RCC 7860 (cell line): ENCODE data around the gene PGBD4.
A peak's percentile ranks its signal among the peaks of the same experiment; 100 is the strongest.

ENCODE experiments used
- DNase-seq: peaks from one replicate; pipeline ENCODE4 v3.0.0-alpha.2; 2015; ENCODE audit warnings: low spot score
- FAIRE-seq: peaks from 2 replicates; lab custom pipeline; 2012; peaks lifted over from hg19 to GRCh38; lab: Jason Lieb, UNC

The PGBD4 gene

DNA sequence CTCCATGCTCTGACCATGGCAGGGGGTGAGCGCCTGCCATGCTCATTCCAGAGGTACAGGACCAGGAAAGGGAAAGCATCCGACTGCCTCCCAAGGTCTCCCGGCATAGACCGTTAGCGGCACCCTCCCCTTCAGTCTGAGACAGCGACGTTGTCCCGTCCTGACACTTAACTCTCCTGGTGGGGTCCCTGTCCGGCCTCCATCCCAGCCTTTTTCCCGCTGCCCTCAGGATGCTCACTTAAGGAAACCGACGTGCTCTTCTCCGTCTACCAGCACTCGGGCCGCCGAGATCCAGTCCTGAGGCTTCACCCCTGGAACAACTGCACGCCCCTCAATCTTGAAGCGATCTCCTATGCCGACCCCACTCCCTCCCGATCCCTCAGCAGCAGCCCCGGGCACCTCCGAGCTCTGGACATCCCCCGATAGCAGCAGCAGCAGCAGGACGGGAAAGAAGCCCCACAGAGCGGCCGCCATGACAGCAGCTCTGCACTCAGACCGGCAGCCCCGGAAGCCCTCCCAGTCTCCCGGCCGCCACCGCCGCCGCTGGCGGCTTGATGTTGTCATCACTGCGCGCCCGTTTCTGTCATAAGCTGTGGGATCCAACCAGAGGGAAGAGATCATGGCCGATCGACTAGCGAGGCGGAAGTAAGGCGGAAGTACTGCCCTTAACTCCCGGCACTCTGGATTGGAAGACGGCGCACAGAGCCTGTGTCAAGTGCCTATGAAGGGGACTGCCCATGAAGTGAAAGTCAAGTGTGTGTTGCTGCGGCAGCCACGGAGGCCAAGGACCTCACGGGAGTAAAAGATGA is at the start of gene PGBD4, which contains the start of gene EMC7:
PGBD4 (plus strand) TSS at position 718 of the 809 bp plus-strand sequence. CDS start 449 bp downstream, outside the sequence.
EMC7 (minus strand) TSS at position 497 of the 809 bp plus-strand sequence; CDS start at position 474, 23 bp downstream.
- DNase-seq (peak; percentile 96), FAIRE-seq (peak; percentile 77)

DNA sequence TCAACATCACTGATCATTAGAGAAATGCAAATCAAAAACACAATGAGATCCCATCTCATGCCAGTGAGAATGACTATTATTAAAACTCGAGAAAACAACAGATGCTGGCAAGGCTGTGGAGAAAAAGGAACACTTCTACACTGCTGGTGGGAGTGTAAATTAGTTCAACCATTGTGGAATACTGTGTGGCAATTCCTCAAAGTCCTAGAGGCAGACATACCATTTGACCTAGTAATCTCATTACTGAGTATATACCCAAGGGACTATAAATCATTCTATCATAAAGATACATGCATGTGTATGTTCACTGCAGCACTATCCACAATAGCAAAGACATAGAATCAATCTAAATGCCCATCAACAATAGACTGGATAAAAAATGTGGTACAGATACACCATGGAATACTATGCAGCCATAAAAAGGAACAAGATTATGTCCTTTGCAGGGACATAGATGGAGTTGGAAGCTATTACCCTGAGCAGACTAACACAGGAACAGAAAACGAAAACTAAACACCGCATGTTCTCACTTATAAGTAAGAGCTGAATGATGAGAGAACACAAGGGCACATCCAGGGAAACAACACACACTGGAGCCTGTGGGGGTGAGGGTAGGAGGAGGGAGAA is 47.7 kb upstream of the PGBD4 start:
- DNase-seq = no peak
- FAIRE-seq = no peak

DNA sequence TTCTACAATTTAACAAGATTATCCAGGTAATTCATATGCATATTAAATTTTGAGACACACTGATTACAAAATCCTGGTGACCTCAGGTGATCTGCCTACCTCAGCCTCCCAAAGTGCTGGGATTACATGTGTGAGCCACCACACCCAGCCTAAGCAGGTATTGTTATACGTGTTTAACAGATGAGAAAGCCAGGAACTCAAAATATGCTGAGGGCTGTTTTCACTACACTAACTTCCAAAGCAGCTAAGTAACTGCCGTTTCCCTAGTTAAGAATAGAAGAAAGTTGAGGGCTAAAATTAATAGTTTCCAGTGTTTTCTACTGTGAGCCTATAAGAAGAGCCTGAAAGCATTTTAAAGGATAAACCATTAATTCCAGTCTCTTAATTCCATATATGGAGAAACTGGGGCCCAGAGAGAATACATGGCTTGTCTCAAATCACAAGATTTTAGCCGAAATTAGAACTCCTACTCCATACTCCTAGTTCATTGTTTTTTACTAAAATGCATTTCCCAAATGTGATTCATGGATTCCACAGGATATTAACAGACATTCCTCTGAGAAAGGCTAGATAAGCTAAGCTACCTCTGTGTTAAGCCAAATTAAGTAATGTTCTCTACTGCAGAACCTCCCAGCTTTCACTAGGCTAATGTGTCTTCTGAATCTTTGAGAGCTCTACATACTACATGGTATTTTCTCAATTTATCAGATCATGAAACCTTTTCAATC is 45.9 kb upstream of the PGBD4 start:
- FAIRE-seq (peak; percentile 87), DNase-seq (peak; percentile 80)

DNA sequence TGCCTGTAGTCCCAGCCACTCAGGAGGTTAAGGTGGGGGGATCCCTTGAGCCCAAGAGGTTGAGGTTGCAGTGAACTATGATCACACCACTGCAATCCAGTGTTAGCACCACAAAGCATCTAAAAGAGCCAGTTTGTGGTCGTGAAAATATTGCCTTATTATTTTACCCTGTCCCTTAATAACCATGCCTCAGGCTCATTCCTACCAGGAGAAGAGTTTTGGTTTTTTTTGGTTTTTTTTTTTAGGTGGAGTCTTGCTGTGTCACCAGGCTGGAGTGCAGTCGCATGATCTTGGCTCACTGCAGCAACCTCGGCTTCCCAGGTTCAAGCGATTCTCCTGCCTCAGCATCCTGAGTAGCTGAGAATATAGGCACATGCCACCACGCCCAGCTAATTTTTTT is 45.0 kb upstream of the PGBD4 start:
- FAIRE-seq = no peak
- DNase-seq = no peak

DNA sequence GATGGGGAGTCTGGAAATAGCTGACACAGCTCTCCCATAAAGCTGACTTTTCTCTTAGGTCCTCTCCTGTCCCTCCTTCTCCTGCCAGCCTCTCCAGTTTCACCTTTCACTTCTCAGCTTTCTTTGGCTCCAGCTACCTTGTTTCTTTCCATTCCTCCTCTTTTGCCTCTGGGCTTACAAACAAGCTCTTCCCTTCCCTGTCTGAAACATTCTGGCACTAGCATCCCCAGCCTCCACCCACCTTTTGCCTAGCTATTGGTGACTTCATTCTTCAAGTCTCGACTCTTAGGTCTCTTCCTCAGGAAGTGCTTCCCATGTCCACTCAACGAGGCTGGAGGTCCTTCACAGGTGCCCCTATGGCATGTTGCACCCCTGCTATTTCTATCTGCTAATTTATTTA is 42.4 kb upstream of the PGBD4 start:
- DNase-seq (no peak), FAIRE-seq (no peak)

DNA sequence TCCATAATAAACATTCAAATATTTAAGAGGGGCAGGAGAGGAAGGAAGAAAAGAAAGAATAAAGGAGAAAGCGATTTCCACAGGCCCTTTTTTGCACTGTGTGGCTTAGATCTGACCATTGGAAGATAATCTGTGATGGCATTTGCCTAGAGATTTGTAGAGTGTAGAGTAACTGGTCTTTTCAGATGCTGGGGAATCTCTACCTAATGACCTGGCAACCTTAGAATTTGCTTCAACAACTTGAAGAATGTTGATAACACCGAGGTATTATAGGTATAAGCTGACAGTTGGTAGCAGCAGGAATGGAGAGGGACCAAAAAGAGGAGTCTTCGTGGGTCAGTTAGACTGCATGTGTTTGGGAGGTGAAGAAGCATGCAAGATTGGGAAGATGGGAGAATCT is 41.9 kb upstream of the PGBD4 start:
- FAIRE-seq (no peak), DNase-seq (no peak)

DNA sequence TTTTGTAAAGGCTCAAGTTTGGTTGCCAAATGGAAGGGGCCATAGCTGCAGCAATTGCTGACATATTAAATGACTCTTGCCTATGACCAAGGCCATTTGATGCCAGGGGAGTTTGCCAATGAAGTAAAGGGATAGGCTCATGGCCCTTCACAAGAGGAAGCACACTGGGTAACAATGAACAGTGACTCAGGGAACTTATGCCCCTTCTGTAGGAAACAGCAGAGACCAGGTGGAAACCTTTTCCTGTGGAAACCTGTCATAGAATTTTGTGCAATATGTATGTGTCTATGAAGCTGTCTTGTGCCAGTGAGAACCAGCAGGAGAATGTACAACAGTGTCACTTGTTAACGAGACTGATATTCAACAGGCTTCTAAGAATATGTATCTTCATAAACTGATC is 37.4 kb upstream of the PGBD4 start:
- FAIRE-seq (no peak), DNase-seq (no peak)

DNA sequence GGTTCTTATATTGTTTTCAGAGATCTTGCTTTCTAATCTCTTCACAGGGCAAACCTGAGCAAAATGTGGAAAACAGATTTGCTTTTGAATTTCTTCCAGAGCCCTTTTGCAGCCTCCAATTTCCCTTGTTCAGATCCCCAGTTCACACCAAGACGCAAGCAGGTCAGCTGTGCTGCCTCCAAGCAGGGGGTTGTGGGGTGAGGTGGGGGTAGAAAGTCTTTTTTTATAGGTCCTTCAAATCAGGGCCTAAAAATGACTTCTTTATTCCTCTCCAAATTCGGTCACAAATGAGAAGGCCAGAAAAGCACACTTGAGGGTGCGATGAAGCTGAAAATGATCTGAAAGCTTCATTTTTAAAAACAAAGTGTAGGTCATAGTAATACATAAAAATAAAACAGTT is 36.6 kb upstream of the PGBD4 start:
- FAIRE-seq = no peak
- no peak for DNase-seq

DNA sequence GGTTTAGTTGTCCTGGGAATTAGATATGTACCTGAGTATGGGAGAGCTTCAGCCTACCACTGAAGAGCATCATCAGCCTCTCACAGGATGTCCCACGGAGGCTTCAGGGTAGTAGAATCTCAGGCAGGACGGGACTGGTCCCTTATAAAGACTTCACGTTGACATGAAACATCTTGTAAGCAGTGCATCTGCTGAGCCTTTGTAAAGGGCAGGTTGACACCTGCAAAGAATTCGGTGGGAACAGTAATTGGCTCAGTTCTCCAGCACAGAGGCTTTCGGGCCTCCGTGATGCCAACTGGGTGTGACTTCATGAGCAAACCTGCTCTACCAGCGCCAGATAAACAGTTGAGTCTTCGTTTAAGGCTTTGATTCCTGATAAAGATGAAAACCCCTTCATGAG is 35.9 kb upstream of the PGBD4 start:
- FAIRE-seq = no peak
- no peak for DNase-seq

DNA sequence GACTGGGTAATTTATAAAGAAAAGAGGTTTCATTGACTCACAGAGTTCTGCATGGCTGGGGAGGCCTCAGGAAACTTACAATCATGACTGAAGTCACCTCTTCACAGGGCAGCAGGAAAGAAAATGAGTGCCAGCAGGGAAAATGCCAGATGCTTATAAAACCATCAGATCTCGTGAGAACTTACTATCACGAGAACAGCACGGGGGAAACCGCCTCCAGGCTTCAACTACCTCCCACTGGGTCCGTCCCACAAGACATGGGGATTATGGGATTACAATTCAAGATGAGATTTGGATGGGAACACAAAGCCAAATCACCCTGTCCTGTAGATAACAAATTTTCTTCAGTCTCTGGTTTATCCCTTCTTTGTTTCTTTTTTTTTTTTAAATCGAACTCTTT is 31.9 kb upstream of the PGBD4 start:
- FAIRE-seq = no peak
- DNase-seq = no peak

DNA sequence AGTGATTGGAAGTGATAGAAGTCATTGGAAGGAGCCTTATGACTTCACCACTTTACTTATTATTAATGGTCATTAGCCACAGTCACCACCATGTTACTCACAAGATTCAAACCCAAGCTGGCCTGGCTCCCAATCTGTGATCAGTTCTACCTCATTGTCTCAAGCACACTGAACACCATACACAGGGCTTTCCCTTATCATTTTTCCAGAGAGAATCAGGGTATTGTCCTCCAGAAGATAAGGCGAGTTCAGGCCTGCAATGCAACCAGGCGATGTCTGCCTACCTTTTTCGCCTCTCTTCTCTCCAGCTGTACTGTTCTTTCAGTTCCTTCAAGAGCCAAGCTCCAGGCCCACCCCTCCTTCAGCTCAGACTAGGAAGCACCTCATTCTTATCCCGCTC is 25.1 kb upstream of the PGBD4 start:
- no peak for DNase-seq
- FAIRE-seq = no peak

DNA sequence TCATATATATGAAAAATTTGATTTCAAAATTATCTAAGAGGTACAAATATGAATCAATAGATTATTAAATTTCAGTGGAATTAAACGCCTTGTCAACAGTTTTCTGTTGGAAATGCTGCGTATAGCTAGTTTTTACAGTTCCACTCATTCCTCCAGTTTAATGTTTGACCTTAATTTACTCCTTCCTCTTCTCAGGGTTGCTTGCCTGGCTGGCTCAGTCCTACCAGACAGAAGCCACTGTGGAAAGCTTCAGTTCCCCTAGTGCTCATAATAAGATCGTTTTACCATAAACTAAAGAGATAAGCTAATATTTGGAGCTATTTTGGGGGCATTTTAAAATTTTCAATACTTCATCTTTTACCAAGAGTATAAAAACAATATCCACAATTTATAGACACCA is 23.0 kb upstream of the PGBD4 start:
- DNase-seq (no peak), FAIRE-seq (no peak)

DNA sequence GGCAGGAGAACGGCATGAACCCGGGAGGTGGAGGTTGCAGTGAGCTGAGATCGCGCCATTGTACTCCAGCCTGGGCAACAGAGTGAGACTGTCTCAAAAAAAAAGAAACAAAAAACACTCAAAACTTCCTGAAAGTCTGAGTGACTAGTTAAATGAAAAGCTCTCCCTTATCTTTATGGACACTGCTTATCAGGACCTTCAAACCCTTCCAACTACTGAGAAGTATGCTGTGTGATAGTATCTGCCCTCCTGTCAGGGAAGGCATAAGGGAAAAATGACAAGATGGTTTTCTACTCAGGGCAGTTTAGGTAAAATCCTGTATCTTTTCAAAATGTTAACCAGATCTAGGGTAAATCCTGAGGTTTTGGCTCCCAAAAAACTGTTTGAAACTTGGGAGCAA is 22.0 kb upstream of the PGBD4 start:
- FAIRE-seq (no peak), DNase-seq (no peak)

DNA sequence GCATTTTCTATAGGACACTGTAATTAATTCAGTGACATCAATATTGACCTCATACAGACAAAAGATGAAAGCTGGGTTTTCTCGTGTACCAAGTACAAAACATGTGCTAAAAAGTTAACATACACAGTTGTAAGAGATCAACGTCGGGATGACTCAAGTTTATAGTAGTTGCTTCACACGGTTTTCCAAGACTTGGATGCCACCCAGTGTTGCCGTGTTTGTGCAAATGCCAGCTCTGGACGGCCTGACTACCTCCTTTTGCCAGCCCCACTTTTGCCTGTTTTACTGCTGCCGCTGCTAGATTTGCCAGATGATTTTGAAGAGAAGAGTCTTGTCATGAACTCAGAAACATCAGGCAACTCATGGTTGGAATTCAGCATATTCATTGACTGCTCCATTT is 17.8 kb upstream of the PGBD4 start:
- DNase-seq = no peak
- no peak for FAIRE-seq

DNA sequence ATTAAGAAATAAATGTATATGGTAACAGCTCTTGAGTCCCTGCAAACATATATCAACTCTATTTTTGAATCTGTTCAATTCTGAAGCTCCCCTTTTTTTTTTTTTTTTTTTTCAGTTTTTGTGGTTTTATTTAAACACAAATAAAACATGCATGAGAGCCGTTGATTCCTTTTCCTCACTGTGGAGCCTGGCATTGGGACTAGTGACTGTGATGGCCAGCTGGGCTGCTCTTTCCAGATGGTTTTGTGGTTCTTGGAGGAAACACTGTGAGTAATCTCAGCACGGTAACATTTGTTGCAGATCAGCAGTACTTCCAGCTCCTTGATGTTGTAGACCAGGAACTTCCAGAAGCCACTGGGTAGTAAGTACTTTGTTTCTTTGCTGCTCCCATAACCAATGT is 16.1 kb upstream of the PGBD4 start:
- no peak for FAIRE-seq
- no peak for DNase-seq

DNA sequence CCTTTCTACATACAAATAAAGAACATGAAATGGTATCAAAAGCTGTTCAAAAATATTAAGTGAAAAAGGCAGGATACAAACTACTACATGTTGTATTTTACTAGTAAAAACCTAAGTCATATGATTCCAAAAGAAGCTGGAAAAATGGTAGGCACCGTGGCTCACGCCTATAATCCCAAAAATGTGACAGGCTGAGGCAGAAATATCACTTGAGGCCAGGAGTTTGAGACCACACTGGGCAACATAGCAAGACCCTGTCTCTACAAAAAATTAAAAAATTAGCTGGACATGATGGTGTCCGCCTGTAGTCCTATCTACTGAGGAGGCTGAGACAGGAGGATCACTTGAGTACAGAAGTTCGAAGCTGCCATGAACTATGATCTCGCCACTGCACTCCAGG is 2.0 kb upstream of the PGBD4 start:
- no peak for FAIRE-seq
- DNase-seq = no peak

DNA sequence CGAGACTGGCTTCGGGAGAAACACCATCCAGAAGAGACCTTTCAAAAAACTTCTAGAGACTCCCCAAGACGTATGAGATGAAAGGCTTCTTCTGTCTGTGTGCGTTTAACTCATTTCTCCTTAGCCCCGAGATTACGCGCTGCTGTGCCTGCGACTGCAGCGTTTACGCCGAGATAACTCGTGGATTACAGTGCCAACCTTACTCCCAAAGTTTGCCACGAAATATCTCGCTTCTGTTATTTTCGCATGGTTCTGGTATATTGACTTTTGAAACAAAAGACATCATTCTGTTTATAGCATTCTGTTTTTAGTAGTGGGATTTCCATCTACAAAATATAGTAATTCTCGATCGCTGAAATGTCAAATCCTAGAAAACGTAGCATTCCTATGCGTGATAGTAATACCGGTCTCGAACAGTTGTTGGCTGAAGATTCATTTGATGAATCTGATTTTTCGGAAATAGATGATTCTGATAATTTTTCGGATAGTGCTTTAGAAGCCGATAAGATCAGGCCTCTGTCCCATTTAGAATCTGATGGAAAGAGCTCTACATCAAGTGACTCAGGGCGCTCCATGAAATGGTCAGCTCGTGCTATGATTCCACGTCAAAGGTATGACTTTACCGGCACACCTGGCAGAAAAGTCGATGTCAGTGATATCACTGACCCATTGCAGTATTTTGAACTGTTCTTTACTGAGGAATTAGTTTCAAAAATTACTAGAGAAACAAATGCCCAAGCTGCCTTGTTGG is 467 bp downstream of the PGBD4 start:
- DNase-seq (no peak), FAIRE-seq (no peak)

DNA sequence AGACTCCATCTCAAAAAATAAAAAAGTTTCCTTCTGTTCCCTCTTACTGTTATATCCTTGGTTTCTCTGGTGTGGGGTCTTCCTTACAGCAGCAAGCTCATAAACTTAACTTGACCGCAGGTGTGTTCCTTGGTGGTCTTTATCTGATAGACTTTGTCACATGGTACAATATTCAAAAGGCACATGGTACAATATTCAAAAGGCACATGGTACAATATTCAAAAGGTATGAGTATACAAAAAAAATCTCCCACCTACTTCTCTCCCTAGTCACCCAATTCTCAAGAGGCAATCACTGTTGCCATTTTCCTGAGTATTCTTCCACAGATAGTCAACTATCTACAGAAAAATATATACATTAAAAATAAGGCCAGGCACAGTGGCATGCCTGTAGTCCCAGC is 4.5 kb downstream of the PGBD4 start:
- DNase-seq (no peak), FAIRE-seq (no peak)

DNA sequence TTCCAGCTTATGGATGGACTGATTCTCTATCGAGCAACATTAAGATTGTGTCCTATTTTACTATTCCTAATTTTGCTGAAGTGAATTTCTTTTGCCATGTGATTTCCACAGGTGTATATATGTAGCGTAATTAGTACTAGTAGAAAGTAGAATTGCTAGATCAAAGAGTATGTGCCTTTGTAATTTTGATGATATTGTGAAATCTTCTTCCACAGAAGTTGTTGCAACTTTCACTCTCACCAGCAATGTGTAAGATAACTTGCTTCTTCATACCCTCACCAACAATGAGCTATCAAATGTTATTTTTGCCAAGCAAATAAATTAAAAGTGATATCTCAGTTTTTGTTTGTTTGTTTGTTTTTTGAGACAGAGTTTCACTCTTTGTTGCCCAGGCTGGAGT is 5.4 kb downstream of the PGBD4 start:
- DNase-seq = no peak
- no peak for FAIRE-seq

DNA sequence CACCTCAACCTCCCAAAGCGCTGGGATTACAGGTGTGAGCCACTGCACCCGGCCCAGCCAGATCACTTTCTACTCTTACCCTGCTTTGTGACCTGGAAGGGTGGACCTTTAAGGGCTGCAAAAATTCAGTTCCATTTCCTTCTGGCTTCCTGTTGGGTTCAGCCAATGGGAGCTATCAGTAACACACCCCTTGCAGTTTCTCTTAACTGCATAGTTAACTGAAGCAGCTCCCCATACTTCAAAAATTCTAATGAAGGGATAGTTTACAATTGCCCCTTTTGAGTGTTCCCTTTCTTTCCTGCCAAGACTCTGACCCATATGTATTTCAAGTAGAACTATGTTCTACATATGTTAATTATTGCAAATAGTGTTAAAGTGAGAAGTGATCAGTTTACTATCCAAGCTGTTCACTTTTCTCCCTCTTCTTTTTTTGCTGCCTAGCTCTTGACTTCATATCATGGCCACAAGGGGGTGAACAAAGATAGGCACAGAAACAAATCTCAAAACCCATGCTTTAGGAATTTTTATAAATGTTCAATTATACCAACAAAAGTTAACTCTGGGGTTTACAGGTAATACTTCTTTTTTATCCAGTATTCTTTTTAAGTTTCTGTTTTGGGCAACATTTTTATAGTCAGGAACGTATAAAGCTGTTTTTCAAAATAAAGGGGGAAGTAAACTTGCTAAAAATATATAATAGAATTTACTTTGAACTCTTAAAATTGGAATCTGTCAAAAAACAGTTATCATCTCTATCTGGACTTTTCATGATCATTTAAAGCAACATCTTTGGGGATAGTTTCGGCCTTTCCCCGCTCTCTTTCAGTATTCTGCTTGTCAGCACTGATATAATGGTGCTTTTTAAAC is 8.1 kb downstream of the PGBD4 start:
- DNase-seq = peak; percentile 29
- FAIRE-seq = peak; percentile 63
